ENCODE measurements around the gene COL9A2.

COL9A2 gene

GRCh38 chr1:40318970-40319621 lies 2.0 kb upstream of the COL9A2 start:
- TF ChIP-seq CTCF (IDR thresholded peaks at IDR 0.05; ENCODE audit: low read depth, low read length, missing control alignments): no peak
- no peak for DNase-seq (ENCODE audit: low read depth)
- in situ Hi-C loops (cut with HindIII; ENCODE audit: low sequenced_read_pairs): no loop called here
- H3K4me3 ChIP-seq (ENCODE audit: low read depth, low read length): no peak overlapping the region

- in situ Hi-C loops (cut with HindIII; ENCODE audit: low sequenced_read_pairs): no loop called here
- no peak overlapping the region for H3K4me3 ChIP-seq (ENCODE audit: low read depth, low read length)
- no peak for DNase-seq (ENCODE audit: low read depth)
- no peak for TF ChIP-seq CTCF (IDR thresholded peaks at IDR 0.05; ENCODE audit: low read depth, low read length, missing control alignments)
Observed at GRCh38 chr1:40318476-40318875, 1.4 kb upstream of the COL9A2 start.

GRCh38 chr1:40317394-40318074 lies 448 bp upstream of the COL9A2 start:
- peak overlapping the region; percentile 45 for H3K4me3 ChIP-seq (ENCODE audit: low read depth, low read length)
- no peak for DNase-seq (ENCODE audit: low read depth)
- no peak for TF ChIP-seq CTCF (IDR thresholded peaks at IDR 0.05; ENCODE audit: low read depth, low read length, missing control alignments)
- in situ Hi-C loops (cut with HindIII; ENCODE audit: low sequenced_read_pairs): no loop called here

- in situ Hi-C loops (cut with HindIII; ENCODE audit: low sequenced_read_pairs): no loop called here
- H3K4me3 ChIP-seq (ENCODE audit: low read depth, low read length): peak overlapping the region; percentile 45
- DNase-seq (ENCODE audit: low read depth): no peak
- no peak for TF ChIP-seq CTCF (IDR thresholded peaks at IDR 0.05; ENCODE audit: low read depth, low read length, missing control alignments)
Observed at GRCh38 chr1:40315795-40316594, 1.1 kb downstream of the COL9A2 start.

GRCh38 chr1:40315239-40315794 lies 1.8 kb downstream of the COL9A2 start:
- DNase-seq (ENCODE audit: low read depth): peak; percentile 79
- TF ChIP-seq CTCF (IDR thresholded peaks at IDR 0.05; ENCODE audit: low read depth, low read length, missing control alignments): peak; percentile 88
- H3K4me3 ChIP-seq (ENCODE audit: low read depth, low read length): peak overlapping the region; percentile 45
- in situ Hi-C loops (cut with HindIII; ENCODE audit: low sequenced_read_pairs): no loop called here

GRCh38 chr1:40314721-40315238 lies 2.3 kb downstream of the COL9A2 start:
- H3K4me3 ChIP-seq (ENCODE audit: low read depth, low read length): peak overlapping the region; percentile 23
- in situ Hi-C loops (cut with HindIII; ENCODE audit: low sequenced_read_pairs): no loop called here
- no peak for TF ChIP-seq CTCF (IDR thresholded peaks at IDR 0.05; ENCODE audit: low read depth, low read length, missing control alignments)
- DNase-seq (ENCODE audit: low read depth): peak; percentile 53
